OCI-LY3 (cell line): ENCODE data around the gene AGER.

Experiments used
- CTCF ChIP-seq: fragments of 200-600, 300-600 bp; sonication (generic); IDR thresholded peaks from 2 replicates; pipeline ENCODE4 v1.5.1; 2014; ENCODE audit warnings: antibody characterized with exemption, low read length, low read depth
- EZH2phosphoT487 ChIP-seq: fragments of 200-600 bp; shearing (Covaris generic); IDR thresholded peaks from 2 replicates; pipeline ENCODE4 v1.6.1; 2018; ENCODE audit warnings: antibody characterized with exemption, mixed run types, low read depth

GRCh38 chr6:32178547-32179440 is 5.3 kb downstream of the AGER start:
- no peak for TF ChIP-seq CTCF
- no peak for TF ChIP-seq EZH2phosphoT487
